ENCODE data around the gene ZC3H8.

Gene ZC3H8

DNA sequence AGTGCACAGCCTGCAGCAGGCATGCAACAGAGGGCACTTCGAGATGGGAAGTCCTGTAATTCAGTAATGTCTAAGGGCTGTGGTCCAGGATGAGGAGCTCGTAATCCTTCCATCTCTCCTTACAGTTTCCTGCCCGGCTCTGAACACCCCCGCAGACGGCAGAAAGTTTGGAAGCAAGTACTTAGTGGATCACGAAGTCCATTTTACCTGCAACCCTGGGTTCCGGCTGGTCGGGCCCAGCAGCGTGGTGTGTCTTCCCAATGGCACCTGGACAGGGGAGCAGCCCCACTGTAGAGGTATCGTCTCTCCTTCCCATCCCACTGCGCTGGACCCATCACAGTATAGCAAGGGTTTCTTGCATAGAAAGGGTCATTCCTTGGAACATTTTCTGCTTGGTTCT, 90.0 kb downstream of the ZC3H8 start:
- Histone ChIP-seq H3K27ac (ENCODE audit: low read depth, low read length) (no peak overlapping the region), H3K27me3 (ENCODE audit: insufficient read depth, low read length) (no peaks in the 10 kb centered on the region), H3K4me3 (ENCODE audit: low read depth, low read length) (no peak overlapping the region), H3K79me2 (ENCODE audit: control insufficient read depth, insufficient read depth, low read length, unreplicated experiment) (no peaks in the 10 kb centered on the region), H3K4me1 (ENCODE audit: control insufficient read depth, insufficient read depth, low read length, unreplicated experiment) (no peaks in the 10 kb centered on the region), H2AFZ (ENCODE audit: low read length, unreplicated experiment) (no peak overlapping the region), H3K36me3 (ENCODE audit: insufficient read depth, low read length) (no peaks in the 10 kb centered on the region)

DNA sequence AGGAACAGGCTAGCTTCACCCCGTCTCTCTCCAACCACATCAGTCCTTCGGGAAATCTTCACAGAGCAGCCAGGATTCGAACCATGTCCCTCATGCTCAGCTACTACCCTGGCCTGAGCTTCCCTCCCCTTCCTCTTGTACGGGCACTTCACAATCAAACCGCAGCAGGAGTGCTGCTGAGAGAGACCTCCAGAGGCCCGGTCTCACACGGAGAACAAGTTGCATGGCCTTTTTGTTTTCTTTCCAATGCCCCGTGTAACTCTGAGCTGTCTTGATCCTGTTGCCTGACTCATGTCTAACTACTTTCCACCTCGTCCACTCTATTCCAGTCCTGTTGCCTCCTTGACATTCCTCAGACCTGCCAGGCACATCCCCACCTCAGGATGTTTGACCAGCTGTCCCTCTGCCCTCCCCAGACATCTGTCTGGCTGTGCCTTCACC, 91.3 kb downstream of the ZC3H8 start:
- Histone ChIP-seq H3K4me1 (ENCODE audit: control insufficient read depth, insufficient read depth, low read length, unreplicated experiment) (no peaks in the 10 kb centered on the region), H2AFZ (ENCODE audit: low read length, unreplicated experiment) (no peak overlapping the region), H3K27me3 (ENCODE audit: insufficient read depth, low read length) (no peaks in the 10 kb centered on the region), H3K36me3 (ENCODE audit: insufficient read depth, low read length) (no peaks in the 10 kb centered on the region), H3K79me2 (ENCODE audit: control insufficient read depth, insufficient read depth, low read length, unreplicated experiment) (no peaks in the 10 kb centered on the region), H3K4me3 (ENCODE audit: low read depth, low read length) (no peak overlapping the region), H3K27ac (ENCODE audit: low read depth, low read length) (no peak overlapping the region)

DNA sequence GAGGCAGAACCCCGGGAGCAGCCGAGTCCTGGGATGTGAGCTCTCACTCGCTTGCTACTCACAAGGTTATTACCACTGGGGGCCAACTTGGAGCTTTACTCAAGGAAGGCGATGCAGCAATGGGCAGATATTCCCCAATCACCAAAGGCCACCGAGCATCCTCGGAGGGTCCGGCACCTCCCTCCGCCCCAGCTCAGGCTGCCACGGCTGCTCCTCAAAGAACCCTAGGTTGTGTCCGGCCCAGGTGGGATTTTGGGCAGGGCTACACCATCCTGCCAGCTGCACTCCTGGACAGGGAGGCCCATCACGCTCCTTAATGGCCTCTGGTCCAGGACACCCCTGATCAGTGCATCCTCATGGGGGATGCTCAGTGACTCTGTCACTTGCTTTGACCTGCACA, 91.9 kb downstream of the ZC3H8 start:
- Histone ChIP-seq H3K4me1 (ENCODE audit: control insufficient read depth, insufficient read depth, low read length, unreplicated experiment) (no peaks in the 10 kb centered on the region), H2AFZ (ENCODE audit: low read length, unreplicated experiment) (no peak overlapping the region), H3K79me2 (ENCODE audit: control insufficient read depth, insufficient read depth, low read length, unreplicated experiment) (no peaks in the 10 kb centered on the region), H3K4me3 (ENCODE audit: low read depth, low read length) (no peak overlapping the region), H3K27ac (ENCODE audit: low read depth, low read length) (no peak overlapping the region), H3K27me3 (ENCODE audit: insufficient read depth, low read length) (no peaks in the 10 kb centered on the region), H3K36me3 (ENCODE audit: insufficient read depth, low read length) (no peaks in the 10 kb centered on the region)

DNA sequence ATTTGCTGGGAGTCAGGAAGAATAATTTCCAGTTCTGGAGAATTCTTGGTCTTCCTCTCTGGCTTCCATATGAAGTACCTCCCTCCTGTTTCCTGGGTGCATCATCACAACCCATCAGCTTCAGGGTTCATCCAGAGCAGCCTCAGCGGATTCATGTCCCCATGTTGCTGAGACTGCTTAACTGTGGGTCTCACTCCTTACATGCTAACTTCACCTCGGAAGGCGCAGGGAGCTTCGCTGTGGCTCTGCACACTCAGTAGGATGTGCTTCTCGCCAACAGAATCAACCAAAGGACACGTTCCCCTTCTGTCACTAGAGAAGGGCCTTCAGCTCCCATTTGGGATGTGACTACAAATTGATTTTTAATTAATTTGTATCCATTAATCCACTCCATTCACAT, 92.5 kb downstream of the ZC3H8 start:
- H2AFZ ChIP-seq (ENCODE audit: low read length, unreplicated experiment), result no peak overlapping the region
- no peak overlapping the region for H3K27ac ChIP-seq (ENCODE audit: low read depth, low read length)
- no peaks in the 10 kb centered on the region for H3K79me2 ChIP-seq (ENCODE audit: control insufficient read depth, insufficient read depth, low read length, unreplicated experiment)
- no peaks in the 10 kb centered on the region for H3K36me3 ChIP-seq (ENCODE audit: insufficient read depth, low read length)
- no peaks in the 10 kb centered on the region for H3K27me3 ChIP-seq (ENCODE audit: insufficient read depth, low read length)
- H3K4me1 ChIP-seq (ENCODE audit: control insufficient read depth, insufficient read depth, low read length, unreplicated experiment), result no peaks in the 10 kb centered on the region
- H3K4me3 ChIP-seq (ENCODE audit: low read depth, low read length), result no peak overlapping the region
